ENCODE results near the gene PLA2G7. TPM values are rescaled to one million over a fixed set of nuclear protein-coding genes. Genes with fewer than 3 reads are reported as not detected.

Gene PLA2G7
- total RNA-seq, 2 donors from 2014 or later = not detected

- ATAC-seq = no peak
- Mint-ChIP-seq H3K4me3 (no peak overlapping the region), H3K27ac (no peak overlapping the region), H3K27me3 (peaks cover 7 to 36% of the 10 kb centered on the region in 2 donors), H3K36me3 (no peaks in the 10 kb centered on the region), H3K4me1 (ENCODE audit: low read depth in 2 of 2) (no peaks in the 10 kb centered on the region), H3K9me3 (no peaks in the 10 kb centered on the region)
- DNase-seq (ENCODE audit: low spot score) = no peak
Observed at GRCh38 chr6:46690141-46690755, 44.9 kb downstream of the PLA2G7 start.

GRCh38 chr6:46689657-46690056 lies 45.5 kb downstream of the PLA2G7 start:
- Mint-ChIP-seq H3K36me3 (no peaks in the 10 kb centered on the region), H3K27ac (no peak overlapping the region), H3K4me1 (ENCODE audit: low read depth in 2 of 2) (no peaks in the 10 kb centered on the region), H3K4me3 (no peak overlapping the region), H3K9me3 (no peaks in the 10 kb centered on the region), H3K27me3 (peaks cover 7 to 42% of the 10 kb centered on the region in 2 donors)
- no peak for DNase-seq (ENCODE audit: low spot score)
- no peak for ATAC-seq

- no peaks in the 10 kb centered on the region for H3K9me3 Mint-ChIP-seq
- DNase-seq (ENCODE audit: low spot score) = no peak
- no peak overlapping the region for H3K4me3 Mint-ChIP-seq
- peaks cover 7 to 42% of the 10 kb centered on the region in 2 donors for H3K27me3 Mint-ChIP-seq
- no peak overlapping the region for H3K27ac Mint-ChIP-seq
- no peaks in the 10 kb centered on the region for H3K36me3 Mint-ChIP-seq
- no peaks in the 10 kb centered on the region for H3K4me1 Mint-ChIP-seq (ENCODE audit: low read depth in 2 of 2)
- no peak for ATAC-seq
Observed at GRCh38 chr6:46688966-46689335, 46.2 kb downstream of the PLA2G7 start.

GRCh38 chr6:46688117-46688965 lies 46.8 kb downstream of the PLA2G7 start:
- H3K36me3 Mint-ChIP-seq = no peaks in the 10 kb centered on the region

DNA sequence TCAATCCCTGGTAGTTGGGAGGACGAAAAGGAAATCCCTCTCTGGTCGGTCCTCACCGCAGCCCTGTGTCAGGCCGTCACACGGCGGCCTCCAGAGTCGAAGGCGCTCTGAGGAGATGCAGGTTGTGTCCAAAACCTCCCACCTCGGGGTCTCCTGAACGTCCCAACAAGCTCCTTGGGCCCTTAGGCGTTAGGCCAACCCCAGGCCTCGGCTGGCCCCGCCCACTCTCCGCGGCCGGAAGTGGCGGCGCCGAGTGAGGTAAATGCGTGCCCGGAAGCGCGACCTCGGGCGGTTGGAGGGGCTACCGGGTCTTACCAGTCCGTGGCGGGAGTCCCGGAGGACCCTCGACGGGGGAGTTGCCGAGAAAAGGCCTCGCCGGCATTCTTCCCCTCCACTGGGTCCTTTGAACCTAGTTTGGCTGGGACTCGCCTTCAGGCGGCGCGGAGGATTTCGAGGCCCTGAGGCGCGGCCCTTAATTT lies 47.5 kb downstream of the PLA2G7 start, which contains the start of gene TDRD6:
Gene TDRD6 (plus strand): TSS at position 267 of the 479 bp plus-strand sequence. CDS start 244 bp downstream, outside the sequence.
- Mint-ChIP-seq H3K36me3 (no peaks in the 10 kb centered on the region), H3K27me3 (peaks cover 9 to 30% of the 10 kb centered on the region in 2 donors), H3K9me3 (no peaks in the 10 kb centered on the region), H3K27ac (no peak within 1 kb of the TSS), H3K4me3 (no peak within 1 kb of the TSS), H3K4me1 (ENCODE audit: low read depth in 2 of 2) (no peaks in the 10 kb centered on the region)
- DNase-seq (ENCODE audit: low spot score) (no peak), ATAC-seq (no peak)

More at GRCh38 chr6:46688117-46688965, 46.8 kb downstream of the PLA2G7 start:
- no peak overlapping the region for H3K4me3 Mint-ChIP-seq
- H3K27ac Mint-ChIP-seq = no peak overlapping the region
- DNase-seq (ENCODE audit: low spot score) = no peak
- ATAC-seq = peak in 1 of 2 donors; percentile 36
- H3K9me3 Mint-ChIP-seq = no peaks in the 10 kb centered on the region
- H3K27me3 Mint-ChIP-seq = peaks cover 9 to 36% of the 10 kb centered on the region in 2 donors
- no peaks in the 10 kb centered on the region for H3K4me1 Mint-ChIP-seq (ENCODE audit: low read depth in 2 of 2)

- DNase-seq (ENCODE audit: low spot score) (no peak), ATAC-seq (no peak)
- Mint-ChIP-seq H3K36me3 (no peaks in the 10 kb centered on the region), H3K4me1 (ENCODE audit: low read depth in 2 of 2) (no peaks in the 10 kb centered on the region), H3K9me3 (no peaks in the 10 kb centered on the region), H3K27ac (no peak overlapping the region), H3K27me3 (peaks cover 9 to 26% of the 10 kb centered on the region in 2 donors), H3K4me3 (no peak overlapping the region)
Observed at GRCh38 chr6:46684771-46685170, 50.4 kb downstream of the PLA2G7 start.

DNA sequence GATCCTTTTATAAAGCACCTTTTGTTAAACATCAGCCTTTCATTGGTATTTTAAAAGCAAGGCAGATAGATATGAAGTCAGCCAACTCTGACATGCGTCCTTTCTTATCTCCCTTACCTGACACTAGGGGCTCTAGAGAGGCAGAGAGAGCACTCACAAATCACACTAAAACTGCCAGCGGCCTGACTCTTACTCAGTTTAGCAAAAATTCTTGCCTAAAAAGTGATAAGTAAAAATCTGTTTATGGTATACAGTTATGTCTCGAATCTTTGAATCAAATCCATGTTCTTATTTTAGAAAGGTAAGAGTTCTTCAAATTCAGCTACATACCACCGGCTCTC lies 57.9 kb downstream of the PLA2G7 start:
- peaks cover 7 to 15% of the 10 kb centered on the region in 2 donors for H3K27me3 Mint-ChIP-seq
- ATAC-seq (no peak), DNase-seq (ENCODE audit: low spot score) (no peak)
- no peak overlapping the region for H3K4me3 Mint-ChIP-seq
- no peaks in the 10 kb centered on the region for H3K4me1 Mint-ChIP-seq (ENCODE audit: low read depth in 2 of 2)
- no peak overlapping the region for H3K27ac Mint-ChIP-seq
- no peaks in the 10 kb centered on the region for H3K36me3 Mint-ChIP-seq
- no peaks in the 10 kb centered on the region for H3K9me3 Mint-ChIP-seq

DNA sequence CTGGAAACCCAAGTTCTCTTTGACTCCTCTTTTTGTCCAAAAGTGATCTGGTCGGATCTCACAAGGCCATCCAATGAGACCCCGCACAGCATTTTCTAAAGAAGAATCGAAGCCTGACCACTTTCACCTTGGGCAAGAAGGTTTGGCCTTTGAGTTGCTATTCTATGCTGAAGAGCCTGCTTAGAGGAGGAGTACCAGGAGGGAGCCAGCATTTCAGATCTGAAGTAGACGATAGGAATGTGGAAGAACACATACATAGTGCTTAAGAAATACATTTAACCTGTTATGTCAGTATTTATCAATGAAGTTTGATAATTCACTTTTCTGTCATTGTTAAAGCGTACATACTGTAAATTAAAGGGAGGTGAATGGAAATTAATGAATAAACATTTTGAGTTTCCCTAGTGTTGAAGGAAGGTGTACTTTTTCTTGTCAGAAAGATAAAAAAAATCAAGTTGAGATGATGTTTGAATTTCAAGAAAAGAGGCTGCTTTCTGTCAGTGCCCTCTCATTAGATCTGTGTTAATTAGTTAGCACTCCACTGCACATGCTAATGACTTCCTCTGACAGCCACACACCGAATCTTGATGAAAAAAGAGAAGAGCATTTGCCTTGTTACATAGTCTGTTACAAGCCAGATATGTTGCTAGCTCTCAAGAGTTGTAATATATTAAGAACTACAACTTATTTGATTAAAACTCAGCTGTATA lies 58.4 kb downstream of the PLA2G7 start:
- Mint-ChIP-seq H3K27ac (no peak overlapping the region), H3K4me1 (ENCODE audit: low read depth in 2 of 2) (no peaks in the 10 kb centered on the region), H3K4me3 (no peak overlapping the region), H3K27me3 (peaks cover 7 to 12% of the 10 kb centered on the region in 2 donors), H3K36me3 (no peaks in the 10 kb centered on the region), H3K9me3 (no peaks in the 10 kb centered on the region)
- DNase-seq (ENCODE audit: low spot score) = no peak
- no peak for ATAC-seq

- Mint-ChIP-seq H3K27me3 (peaks cover 0 to 2% of the 10 kb centered on the region in 2 donors), H3K4me3 (no peak overlapping the region), H3K36me3 (no peaks in the 10 kb centered on the region), H3K9me3 (no peaks in the 10 kb centered on the region), H3K27ac (no peak overlapping the region), H3K4me1 (ENCODE audit: low read depth in 2 of 2) (no peaks in the 10 kb centered on the region)
- ATAC-seq = peak in 1 of 2 donors; percentile 24
- no peak for DNase-seq (ENCODE audit: low spot score)
Observed at GRCh38 chr6:46674410-46674809, 60.8 kb downstream of the PLA2G7 start.

DNA sequence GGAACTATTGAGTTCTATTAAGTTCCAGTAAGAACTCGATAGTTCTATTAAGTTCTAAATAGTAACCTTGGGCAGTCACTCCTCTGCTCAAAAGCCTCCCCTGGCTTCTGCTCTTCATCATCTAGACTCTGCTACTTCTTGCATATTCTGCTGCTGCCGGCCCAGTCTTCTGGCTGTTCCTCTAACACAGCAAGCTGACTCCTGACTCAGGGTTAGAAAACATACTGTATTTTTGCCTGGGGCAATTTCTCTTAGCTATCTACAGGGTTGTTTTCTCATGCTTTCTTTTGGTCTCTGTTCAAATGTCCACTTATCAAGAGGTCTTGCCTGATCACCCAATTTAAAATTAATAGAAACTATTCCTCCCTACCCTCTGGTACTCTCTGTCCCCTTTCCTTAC lies 67.8 kb downstream of the PLA2G7 start:
- no peaks in the 10 kb centered on the region for H3K36me3 Mint-ChIP-seq
- no peaks in the 10 kb centered on the region for H3K9me3 Mint-ChIP-seq
- no peak for ATAC-seq
- no peaks in the 10 kb centered on the region for H3K4me1 Mint-ChIP-seq (ENCODE audit: low read depth in 2 of 2)
- DNase-seq (ENCODE audit: low spot score) = no peak
- H3K27ac Mint-ChIP-seq = no peak overlapping the region
- H3K27me3 Mint-ChIP-seq = peaks cover 0 to 6% of the 10 kb centered on the region in 2 donors
- H3K4me3 Mint-ChIP-seq = no peak overlapping the region

- Mint-ChIP-seq H3K27ac (no peak overlapping the region), H3K27me3 (peaks cover 5 to 12% of the 10 kb centered on the region in 2 donors), H3K9me3 (no peaks in the 10 kb centered on the region), H3K36me3 (no peaks in the 10 kb centered on the region), H3K4me3 (no peak overlapping the region), H3K4me1 (ENCODE audit: low read depth in 2 of 2) (no peaks in the 10 kb centered on the region)
- ATAC-seq (no peak), DNase-seq (ENCODE audit: low spot score) (no peak)
Observed at GRCh38 chr6:46661483-46661882, 73.7 kb downstream of the PLA2G7 start.

DNA sequence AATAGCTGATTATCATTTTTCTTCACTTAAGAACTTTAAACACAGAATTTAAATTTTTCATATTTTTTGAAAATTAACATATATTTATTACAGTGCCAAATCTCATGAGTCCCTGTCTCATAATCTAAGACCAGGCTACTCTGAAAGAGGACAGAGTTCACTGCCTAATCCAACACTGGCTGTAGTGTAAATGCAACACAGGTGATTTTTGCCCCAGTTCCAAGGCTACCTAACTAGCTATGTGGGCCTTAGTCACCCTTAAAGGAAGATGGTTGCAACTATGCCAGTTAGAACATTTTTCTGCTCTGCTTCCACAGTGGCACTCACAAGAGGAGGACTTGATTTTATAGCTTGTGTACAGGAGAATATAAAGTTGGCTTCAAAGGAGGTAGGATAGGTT lies 77.5 kb downstream of the PLA2G7 start:
- peaks cover 21 to 30% of the 10 kb centered on the region in 2 donors for H3K27me3 Mint-ChIP-seq
- peaks cover 7 to 9% of the 10 kb centered on the region in 2 donors for H3K4me1 Mint-ChIP-seq (ENCODE audit: low read depth in 2 of 2)
- H3K4me3 Mint-ChIP-seq = no peak overlapping the region
- no peak overlapping the region for H3K27ac Mint-ChIP-seq
- ATAC-seq (no peak), DNase-seq (ENCODE audit: low spot score) (no peak)
- H3K36me3 Mint-ChIP-seq = no peaks in the 10 kb centered on the region
- no peaks in the 10 kb centered on the region for H3K9me3 Mint-ChIP-seq

GRCh38 chr6:46655803-46656202 lies 79.4 kb downstream of the PLA2G7 start:
- ATAC-seq (no peak), DNase-seq (ENCODE audit: low spot score) (no peak)
- H3K36me3 Mint-ChIP-seq = no peaks in the 10 kb centered on the region
- H3K9me3 Mint-ChIP-seq = no peaks in the 10 kb centered on the region
- peaks cover 29 to 40% of the 10 kb centered on the region in 2 donors for H3K27me3 Mint-ChIP-seq
- H3K4me3 Mint-ChIP-seq = no peak overlapping the region
- peaks cover 12 to 14% of the 10 kb centered on the region in 2 donors for H3K4me1 Mint-ChIP-seq (ENCODE audit: low read depth in 2 of 2)
- no peak overlapping the region for H3K27ac Mint-ChIP-seq
